GM21381 (cell line): ENCODE measurements around the gene SYT2.
"Not testable (repeated sequence)": the region's sequence is repeated elsewhere in the genome, so short reads cannot be mapped to it uniquely, and the experiment has no call there.

ENCODE experiments used
- ATAC-seq: cut with Tn5 transposase; IDR thresholded peaks from one replicate; pipeline ENCODE4 v1.9.1; 2021; ENCODE audit warnings: mild to moderate bottlenecking, moderate library complexity; ENCODE audit not compliant: unreplicated experiment

Gene SYT2

GRCh38 chr1:202710070-202711045 is at the start of gene SYT2:
TSS of gene SYT2 (minus strand) at chr1:202710454. CDS start at chr1:202605772, 104,682 bp downstream.
- ATAC-seq = no peak

GRCh38 chr1:202756391-202756790 is 46.1 kb upstream of the SYT2 start:
- no peak for ATAC-seq

GRCh38 chr1:202754293-202754692 is 44.0 kb upstream of the SYT2 start:
- no peak for ATAC-seq

GRCh38 chr1:202752774-202753173 is 42.5 kb upstream of the SYT2 start:
- ATAC-seq = no peak

GRCh38 chr1:202750761-202751160 is 40.5 kb upstream of the SYT2 start:
- no peak for ATAC-seq

- ATAC-seq = no peak
These were observed 39.8 kb upstream of the SYT2 start for GRCh38 chr1:202750024-202750423.

GRCh38 chr1:202745323-202745888 is 35.2 kb upstream of the SYT2 start:
- no peak for ATAC-seq

GRCh38 chr1:202744770-202745169 is 34.5 kb upstream of the SYT2 start:
- not testable (repeated sequence) for ATAC-seq

GRCh38 chr1:202742496-202742895 is 32.2 kb upstream of the SYT2 start:
- no peak for ATAC-seq

- no peak for ATAC-seq
These were observed 23.0 kb upstream of the SYT2 start for GRCh38 chr1:202733251-202733650.

- ATAC-seq = no peak
These were observed 18.7 kb upstream of the SYT2 start for GRCh38 chr1:202728951-202729350.

GRCh38 chr1:202725526-202725925 is 15.3 kb upstream of the SYT2 start:
- no peak for ATAC-seq

- no peak for ATAC-seq
These were observed 13.5 kb upstream of the SYT2 start for GRCh38 chr1:202723708-202724107.

GRCh38 chr1:202723046-202723445 is 12.8 kb upstream of the SYT2 start:
- not testable (repeated sequence) for ATAC-seq

- ATAC-seq = no peak
These were observed 6.4 kb upstream of the SYT2 start for GRCh38 chr1:202716654-202717053.

GRCh38 chr1:202714202-202714601 is 3.9 kb upstream of the SYT2 start:
- ATAC-seq = not testable (repeated sequence)

- ATAC-seq = no peak
These were observed 2.9 kb upstream of the SYT2 start for GRCh38 chr1:202713110-202713509.

- ATAC-seq = no peak
These were observed 1.8 kb upstream of the SYT2 start for GRCh38 chr1:202711949-202712635.

GRCh38 chr1:202709276-202710041 is 795 bp downstream of the SYT2 start:
- no peak for ATAC-seq

- no peak for ATAC-seq
These were observed 1.6 kb downstream of the SYT2 start for GRCh38 chr1:202708456-202709275.
